Kidney (tissue), 14 donors: Measurements from ENCODE around the gene PLGRKT. TPM values are rescaled to one million over a fixed set of nuclear protein-coding genes. Genes with fewer than 3 reads are reported as not detected.

Experiments
- DNase-seq, 5 donors: peaks; one replicate each; pipeline ENCODE4 v3.0.0-alpha.2; 2013 to 2020
- FAIRE-seq: peaks from 2 replicates; lab custom pipeline; 2012; peaks lifted over from hg19 to GRCh38; lab: Jason Lieb, UNC
- H3K27ac ChIP-seq, 2 donors: one replicate each; pipeline ENCODE4 v1.7.0; 2013; ENCODE audit warnings: low read depth in 2 of 2, low read length in 2 of 2, inconsistent platforms in 1 of 2
- H3K27me3 ChIP-seq: one replicate; pipeline ENCODE4 v1.7.1; 2013; ENCODE audit warnings: low read length, inconsistent platforms; ENCODE audit not compliant: control insufficient read depth, insufficient read depth
- H3K36me3 ChIP-seq, 3 donors: one replicate each; pipeline versions ENCODE4 v1.7.0 to v1.7.1; 2013; ENCODE audit warnings: low read length in 3 of 3, control low read depth in 1 of 3, inconsistent platforms in 1 of 3; ENCODE audit not compliant: insufficient read depth in 3 of 3, control insufficient read depth in 2 of 3
- H3K4me1 ChIP-seq, 3 donors: one replicate each; pipeline versions ENCODE4 v1.7.0 to v1.7.1; 2013; ENCODE audit warnings: low read length in 3 of 3, inconsistent platforms in 1 of 3, low read depth in 1 of 3; ENCODE audit not compliant: control insufficient read depth in 2 of 3, insufficient read depth in 2 of 3
- H3K4me3 ChIP-seq, 3 donors: one replicate each; pipeline versions ENCODE4 v1.7.0 to v1.8.1; 2013; ENCODE audit warnings: low read length in 3 of 3, control low read depth in 1 of 3, inconsistent platforms in 1 of 3
- H3K9ac ChIP-seq, 3 donors: one replicate each; pipeline versions ENCODE4 v1.7.0 to v1.7.1; 2013; ENCODE audit warnings: low read length in 3 of 3, control low read depth in 1 of 3, inconsistent platforms in 1 of 3
- H3K9me3 ChIP-seq, 3 donors: one replicate each; pipeline versions ENCODE4 v1.7.0 to v1.7.1; 2013; ENCODE audit warnings: low read length in 3 of 3, control low read depth in 1 of 3, inconsistent platforms in 1 of 3; ENCODE audit not compliant: control insufficient read depth in 2 of 3, insufficient read depth in 1 of 3
- CTCF ChIP-seq: IDR thresholded peaks from 3 replicates; pipeline ENCODE4 v1.5.1; 2012; ENCODE audit warnings: mild to moderate bottlenecking, moderate library complexity, borderline replicate concordance; ENCODE audit not compliant: insufficient read depth; ENCODE audit errors: extremely low read depth
- intact Hi-C: fragments of 100-400 bp; cut with DNase I; formaldehyde crosslinking; loops from one replicate; pipeline ENCODE4 v1.11.1; 2022
- polyA plus RNA-seq: library from polyadenylated mRNA; stranded (reverse); fragments of 350-450 nt; fragmentation: Illumina TruSeq; extraction: RNeasy Lipid Tissue Mini Kit (QIAGEN cat#74804); gene quantifications from one replicate; pipeline ENCODE4 v1.2.3, GENCODE V29; 2014; ENCODE audit warnings: low read depth, low replicate concordance; ENCODE audit not compliant: insufficient read depth
- total RNA-seq: library from RNA; stranded (reverse); fragmentation: NEBNext Ultra II Directional; extraction: Animal tissue kit (Norgen Biotek cat#: 25700); gene quantifications from one replicate; pipeline ENCODE4 v1.2.1, GENCODE V29; 2021
- donor health status: control.
- donor health status: control.
- donor health status: control.
- donor health status: control.
- donor health status: control.
- donor health status: DM: yes; HTN: yes; CAD: no.
- donor health status: Normal renal cell carcinoma (clear cell type).

The PLGRKT gene
- total and polyA plus RNA-seq, 2 donors from 2014 or later = 35.2 to 50.9 TPM

GRCh38 chr9:5460157-5460556 lies 22.4 kb upstream of the PLGRKT start:
- H3K36me3 ChIP-seq = no peaks in the 10 kb centered on the region
- intact Hi-C loops = no loop called here

GRCh38 chr9:5459289-5459829 lies 21.6 kb upstream of the PLGRKT start:
- intact Hi-C loops = no loop called here
- Histone ChIP-seq H3K9me3 (no peaks in the 10 kb centered on the region), H3K9ac (no peak overlapping the region), H3K4me1 (no peaks in the 10 kb centered on the region), H3K27me3 (no peaks in the 10 kb centered on the region), H3K4me3 (no peak overlapping the region), H3K27ac (no peak overlapping the region), H3K36me3 (no peaks in the 10 kb centered on the region)
- DNase-seq = no peak
- TF ChIP-seq CTCF = no peak
- no peak for FAIRE-seq

More at GRCh38 chr9:5460157-5460556, 22.4 kb upstream of the PLGRKT start:
- no peak overlapping the region for H3K27ac ChIP-seq
- no peak for DNase-seq
- no peak overlapping the region for H3K4me3 ChIP-seq
- no peaks in the 10 kb centered on the region for H3K4me1 ChIP-seq
- no peaks in the 10 kb centered on the region for H3K27me3 ChIP-seq
- no peak for TF ChIP-seq CTCF
- no peak for FAIRE-seq
- no peak overlapping the region for H3K9ac ChIP-seq
- H3K9me3 ChIP-seq = no peaks in the 10 kb centered on the region

- Histone ChIP-seq H3K27ac (no peak overlapping the region), H3K9me3 (no peaks in the 10 kb centered on the region), H3K4me1 (no peaks in the 10 kb centered on the region), H3K27me3 (no peaks in the 10 kb centered on the region), H3K9ac (no peak overlapping the region), H3K36me3 (no peaks in the 10 kb centered on the region), H3K4me3 (no peak overlapping the region)
- TF ChIP-seq CTCF = no peak
- intact Hi-C loops = no loop called here
- FAIRE-seq = no peak
- no peak for DNase-seq
Observed at GRCh38 chr9:5455181-5455580, 17.5 kb upstream of the PLGRKT start.

GRCh38 chr9:5453673-5454072 lies 15.9 kb upstream of the PLGRKT start:
- DNase-seq = no peak
- Histone ChIP-seq H3K27ac (no peak overlapping the region), H3K36me3 (no peaks in the 10 kb centered on the region), H3K27me3 (no peaks in the 10 kb centered on the region), H3K4me3 (no peak overlapping the region), H3K4me1 (no peaks in the 10 kb centered on the region), H3K9ac (no peak overlapping the region), H3K9me3 (no peaks in the 10 kb centered on the region)
- FAIRE-seq = no peak
- no peak for TF ChIP-seq CTCF
- intact Hi-C loops = no loop called here
